A549 (cell line): ENCODE data around the gene TMEM220. TPM values are rescaled to one million over a fixed set of nuclear protein-coding genes. Genes with fewer than 3 reads are reported as not detected.

Source experiments
- ATAC-seq, 2 experiments: fragments of 200-7000 bp in 1 of 2; fragments of >200 bp in 1 of 2; cut with Nextera tagmentation in 1 of 2; cut with Tn5 transposase in 1 of 2; 3 replicates each; pipeline versions ENCODE4 v1.8.0 to v1.9.1; 2018 to 2020; ENCODE audit warnings: mild to moderate bottlenecking in 1 of 2, moderate library complexity in 1 of 2
- CTCF ChIA-PET: fragments of 300-600 bp; sonication (Branson Sonifier 250); formaldehyde crosslinking; extraction: SDS; loops from one replicate; lab custom pipeline; 2021; ENCODE audit warnings: antibody characterized with exemption, inconsistent platforms; lab: Yijun Ruan, JAX
- POLR2A ChIA-PET: fragments of 350-600 bp; formaldehyde crosslinking; extraction: SDS; loops from one replicate; lab custom pipeline; 2021; ENCODE audit warnings: antibody characterized with exemption, inconsistent platforms; lab: Yijun Ruan, JAX
- DNase-seq, 2 experiments: peaks; one replicate each; pipeline versions ENCODE4 v3.0.0 to v3.0.0-alpha.2; 2011 to 2016; ENCODE audit warnings: low read depth in 1 of 2, low spot score in 1 of 2
- FAIRE-seq: peaks from 2 replicates; lab custom pipeline; 2011; peaks lifted over from hg19 to GRCh38; lab: Jason Lieb, UNC
- H3K27ac ChIP-seq, 2 experiments: fragments of >200 bp; sonication (Bioruptor Twin); formaldehyde crosslinking; 3 replicates each; pipeline ENCODE4 v1.5.1; 2016 to 2017
- H3K4me1 ChIP-seq: fragments of >200 bp; sonication (Bioruptor Twin); formaldehyde crosslinking; 3 replicates; pipeline ENCODE4 v1.6.1; 2016
- H3K4me2 ChIP-seq: fragments of >200 bp; sonication (Bioruptor Twin); formaldehyde crosslinking; 3 replicates; pipeline ENCODE4 v1.6.1; 2016
- H3K4me3 ChIP-seq: fragments of >200 bp; sonication (Bioruptor Twin); formaldehyde crosslinking; 3 replicates; pipeline ENCODE4 v1.5.1; 2016
- H3K9me3 ChIP-seq: fragments of >200 bp; sonication (Bioruptor Twin); formaldehyde crosslinking; 3 replicates; pipeline ENCODE4 v1.6.1; 2016
- ATOH8 ChIP-seq: fragments of 250-450 bp; sonication (Bioruptor Pico); IDR thresholded peaks from 2 replicates; pipeline ENCODE4 v1.5.0; 2020; ENCODE audit warnings: low read depth, mild to moderate bottlenecking, moderate library complexity
- BHLHE40 ChIP-seq: IDR thresholded peaks from 2 replicates; pipeline ENCODE4 v1.6.1; 2012; ENCODE audit warnings: low read depth, low read length, inconsistent platforms
- CHD4 ChIP-seq: fragments of 200-600 bp; sonication (generic); IDR thresholded peaks from 2 replicates; pipeline ENCODE4 v1.6.1; 2016; ENCODE audit warnings: antibody characterized with exemption, mild to moderate bottlenecking, borderline replicate concordance
- ELK1 ChIP-seq: fragments of 150-350 bp; IDR thresholded peaks from 2 replicates; pipeline ENCODE4 v1.6.1; 2014; ENCODE audit warnings: low read depth, mild to moderate bottlenecking, low read length
- ESRRA ChIP-seq: fragments of 150-350 bp; IDR thresholded peaks from 2 replicates; pipeline ENCODE4 v1.6.1; 2014; ENCODE audit warnings: mild to moderate bottlenecking, low read length, borderline replicate concordance
- FOSL2 ChIP-seq, 2 experiments: fragments of 450-650 bp in 1 of 2; fragments of >200 bp in 1 of 2; sonication (Bioruptor Twin) in 1 of 2; formaldehyde crosslinking; IDR thresholded peaks; 2 replicates each; pipeline versions ENCODE4 v1.5.0 to v1.6.1; 2016 to 2020; ENCODE audit warnings: mild to moderate bottlenecking in 1 of 2, moderate library complexity in 1 of 2
- FOXS1 ChIP-seq: fragments of 250-450 bp; sonication (Bioruptor Pico); IDR thresholded peaks from 2 replicates; pipeline ENCODE4 v1.5.0; 2020; ENCODE audit warnings: mild to moderate bottlenecking, moderate library complexity
- HDAC2 ChIP-seq: fragments of 200-600 bp; sonication (generic); IDR thresholded peaks from 2 replicates; pipeline ENCODE4 v1.6.1; 2016
- HES2 ChIP-seq: fragments of >200 bp; sonication (Bioruptor Twin); formaldehyde crosslinking; IDR thresholded peaks from 2 replicates; pipeline ENCODE4 v1.6.1; 2016
- HEYL ChIP-seq: fragments of 250-450 bp; sonication (Bioruptor Pico); IDR thresholded peaks from 2 replicates; pipeline ENCODE4 v1.8.0; 2021; ENCODE audit warnings: mild to moderate bottlenecking, moderate library complexity
- HOXB13 ChIP-seq: fragments of 250-450 bp; sonication (Bioruptor Pico); IDR thresholded peaks from 2 replicates; pipeline ENCODE4 v1.5.0; 2020; ENCODE audit warnings: low read depth, mild to moderate bottlenecking, moderate library complexity
- HOXB5 ChIP-seq: fragments of 250-450 bp; sonication (Bioruptor Pico); IDR thresholded peaks from 2 replicates; pipeline ENCODE4 v1.5.0; 2020; ENCODE audit warnings: mild to moderate bottlenecking, moderate library complexity
- JUN ChIP-seq, 2 experiments: fragments of >200 bp; sonication (Bioruptor Twin); formaldehyde crosslinking; IDR thresholded peaks; 2 replicates in 1 of 2; 3 replicates in 1 of 2; pipeline ENCODE4 v1.6.1; 2016 to 2017
- MAX ChIP-seq: IDR thresholded peaks from 2 replicates; pipeline ENCODE4 v1.6.1; 2012
- MAZ ChIP-seq: fragments of 150-350 bp; IDR thresholded peaks from 2 replicates; pipeline ENCODE4 v1.6.1; 2014; ENCODE audit warnings: antibody characterized with exemption, low read depth, low read length, borderline replicate concordance
- MYC ChIP-seq: IDR thresholded peaks from 2 replicates; pipeline ENCODE4 v1.6.1; 2012; ENCODE audit warnings: mild to moderate bottlenecking, inconsistent platforms, low read length, improper control_type of control experiment, borderline replicate concordance
- NFE2L2 ChIP-seq: fragments of 150-350 bp; conservative IDR thresholded peaks from 2 replicates; pipeline ENCODE4 v1.6.1; 2014; ENCODE audit warnings: low read length
- NPAS2 ChIP-seq: fragments of 250-450 bp; sonication (Bioruptor Pico); IDR thresholded peaks from 2 replicates; pipeline ENCODE4 v1.8.0; 2022; ENCODE audit warnings: mild to moderate bottlenecking, moderate library complexity, borderline replicate concordance
- NR3C1 ChIP-seq: fragments of >200 bp; sonication (Bioruptor Twin); formaldehyde crosslinking; IDR thresholded peaks from 3 replicates; pipeline ENCODE4 v1.6.1; 2017
- PHF8 ChIP-seq: fragments of 200-600 bp; sonication (generic); IDR thresholded peaks from 2 replicates; pipeline ENCODE4 v1.6.1; 2016; ENCODE audit warnings: low read depth, mild to moderate bottlenecking, antibody characterized with exemption, moderate library complexity, borderline replicate concordance
- POLR2AphosphoS2 ChIP-seq: conservative IDR thresholded peaks from 2 replicates; pipeline ENCODE4 v1.6.1; 2012; ENCODE audit warnings: low read length, improper control_type of control experiment, inconsistent platforms
- RARB ChIP-seq: fragments of 250-450 bp; sonication (Bioruptor Pico); IDR thresholded peaks from 2 replicates; pipeline ENCODE4 v1.8.0; 2021; ENCODE audit warnings: mild to moderate bottlenecking, moderate library complexity
- RCOR1 ChIP-seq: fragments of 150-350 bp; IDR thresholded peaks from 2 replicates; pipeline ENCODE4 v1.6.1; 2014; ENCODE audit warnings: antibody characterized with exemption, low read length, low read depth
- RFX5 ChIP-seq: fragments of 450-650 bp; IDR thresholded peaks from 2 replicates; pipeline ENCODE4 v1.7.1; 2014; ENCODE audit warnings: antibody characterized with exemption, mild to moderate bottlenecking, moderate library complexity
- RNF2 ChIP-seq: fragments of 200-600 bp; sonication (generic); IDR thresholded peaks from 2 replicates; pipeline ENCODE4 v1.6.1; 2016; ENCODE audit warnings: low read depth, mild to moderate bottlenecking, antibody characterized with exemption, moderate library complexity, borderline replicate concordance
- SMC3 ChIP-seq: fragments of >200 bp; sonication (Bioruptor Twin); formaldehyde crosslinking; IDR thresholded peaks from 3 replicates; pipeline ENCODE4 v1.6.1; 2018; ENCODE audit warnings: inconsistent platforms
- TFCP2L1 ChIP-seq: fragments of 250-450 bp; sonication (Bioruptor Pico); IDR thresholded peaks from 2 replicates; pipeline ENCODE4 v1.5.0; 2021; ENCODE audit warnings: mild to moderate bottlenecking
- USF2 ChIP-seq: fragments of 450-650 bp; IDR thresholded peaks from 2 replicates; pipeline ENCODE4 v1.6.1; 2014; ENCODE audit warnings: antibody characterized with exemption
- ZFP36 ChIP-seq: fragments of 450-650 bp; IDR thresholded peaks from 2 replicates; pipeline ENCODE4 v1.6.1; 2014; ENCODE audit warnings: borderline replicate concordance; ENCODE audit not compliant: partially characterized antibody
- WGBS: methylation state at CpG from one replicate; pipeline ENCODE4 v1.1.6; 2017; ENCODE audit errors: missing lambda C conversion rate; 5-methylcytosine and 5-hydroxymethylcytosine counted together
- polyA plus RNA-seq, 4 experiments: library from polyadenylated mRNA; depleted of rRNA in 3 of 4; stranded (reverse); fragments of >200 nt; fragmentation: RNase III in 1 of 4; extraction: RNeasy Plus Mini Kit Qiagen cat#74134 plus additional on column Dnase treatment in 1 of 4; gene quantifications; 2 replicates in 3 of 4; 3 replicates in 1 of 4; pipeline ENCODE4 v1.2.3, GENCODE V29; 2011 to 2017

The TMEM220 gene
- polyA plus RNA-seq, 2 of the 4 experiments (the other 2 are of a cell fraction): 3.8 to 6.3 TPM

- TF ChIP-seq USF2 (no peak), ELK1 (no peak), NR3C1 (no peak), NPAS2 (CRISPR knock-in tag) (no peak), CHD4 (no peak), MYC (no peak), ESRRA (no peak), TFCP2L1 (no peak), HEYL (CRISPR knock-in tag) (no peak), HOXB5 (CRISPR knock-in tag) (no peak), FOXS1 (CRISPR knock-in tag) (no peak), RCOR1 (no peak), BHLHE40 (no peak), SMC3 (peak; percentile 85), HES2 (no peak), PHF8 (no peak), MAZ (0 out of 2 replicates have a peak, but pooled peaks have one; percentile 56), MAX (no peak; the same call in 1 of the 2 replicates), ZFP36 (no peak), RFX5 (no peak), HDAC2 (no peak), FOSL2 (IDR thresholded peaks at IDR 0.05) (no peak), FOSL2 (CRISPR knock-in tag; IDR thresholded peaks at IDR 0.05) (no peak), ATOH8 (CRISPR knock-in tag) (no peak), NFE2L2 (no peak), POLR2AphosphoS2 (no peak), JUN (IDR thresholded peaks at IDR 0.05) (no peak)
These were observed 7.4 kb upstream of the TMEM220 start (continued) for GRCh38 chr17:10737168-10737622.

- TF ChIP-seq HOXB13 (CRISPR knock-in tag): no peak
- no peak for TF ChIP-seq RFX5
- TF ChIP-seq RARB (CRISPR knock-in tag): no peak
- TF ChIP-seq RNF2: no peak
- no peak for TF ChIP-seq POLR2AphosphoS2
- no peak for TF ChIP-seq PHF8
- TF ChIP-seq ZFP36: no peak
- ChIA-PET CTCF (interaction anchor here (0.6 to 4.9 kb wide), 9 partner anchors 13 to 1245 kb away, joined by 3 to 127 read pairs (median 16); no protein-coding TSS in a partner anchor), POLR2A (no interaction called here)
- 56% methylated on average over 4 of the region's 4 CpGs for WGBS
- Histone ChIP-seq H3K27ac (no peak overlapping the region), H3K9me3 (no peaks in the 10 kb centered on the region), H3K4me1 (peaks cover 24% of the 10 kb centered on the region), H3K4me3 (no peak overlapping the region), H3K4me2 (no peak overlapping the region)
- FAIRE-seq (no peak), DNase-seq (no peak), ATAC-seq (no peak)
These were observed 6.0 kb upstream of the TMEM220 start for GRCh38 chr17:10735821-10736220.
